ENCODE data around the gene UGT1A7.
"Not testable (repeated sequence)": the region's sequence is repeated elsewhere in the genome, so short reads cannot be mapped to it uniquely, and the experiment has no call there.

Gene UGT1A7

GRCh38 chr2:233684640-233685039 lies 2.9 kb downstream of the UGT1A7 start:
- DNase-seq: no peak

- DNase-seq: no peak
Observed at GRCh38 chr2:233686928-233687327, 5.2 kb downstream of the UGT1A7 start.

- no peak for DNase-seq
Observed at GRCh38 chr2:233688341-233688740, 6.6 kb downstream of the UGT1A7 start.

GRCh38 chr2:233689031-233689430 lies 7.3 kb downstream of the UGT1A7 start:
- no peak for DNase-seq

GRCh38 chr2:233689501-233689900 lies 7.8 kb downstream of the UGT1A7 start:
- DNase-seq: no peak

- DNase-seq: no peak
Observed at GRCh38 chr2:233690444-233690843, 8.7 kb downstream of the UGT1A7 start.

- DNase-seq: no peak
Observed at GRCh38 chr2:233691443-233692433, 10.0 kb downstream of the UGT1A7 start.

GRCh38 chr2:233692648-233693047 lies 10.9 kb downstream of the UGT1A7 start, which contains the start of gene UGT1A6:
Gene UGT1A6, plus strand, starts transcription at chr2:233692890. Its CDS starts 115 bp downstream, at chr2:233693005.
- DNase-seq: no peak

GRCh38 chr2:233693963-233694362 lies 12.3 kb downstream of the UGT1A7 start:
- DNase-seq: no peak

- DNase-seq: no peak
Observed at GRCh38 chr2:233698740-233699139, 17.0 kb downstream of the UGT1A7 start.

GRCh38 chr2:233699424-233700027 lies 17.8 kb downstream of the UGT1A7 start:
- no peak for DNase-seq

- peak; percentile 2 for DNase-seq
Observed at GRCh38 chr2:233700028-233700635, 18.4 kb downstream of the UGT1A7 start.

- DNase-seq: not testable (repeated sequence)
Observed at GRCh38 chr2:233700842-233701241, 19.1 kb downstream of the UGT1A7 start.

- no peak for DNase-seq
Observed at GRCh38 chr2:233702238-233702637, 20.5 kb downstream of the UGT1A7 start.

- no peak for DNase-seq
Observed at GRCh38 chr2:233705911-233706506, 24.3 kb downstream of the UGT1A7 start.

GRCh38 chr2:233706720-233707119 lies 25.0 kb downstream of the UGT1A7 start:
- DNase-seq: no peak

- DNase-seq: no peak
Observed at GRCh38 chr2:233707940-233708644, 26.4 kb downstream of the UGT1A7 start.

- DNase-seq: no peak
Observed at GRCh38 chr2:233708942-233709341, 27.2 kb downstream of the UGT1A7 start.

GRCh38 chr2:233711312-233712008 lies 29.8 kb downstream of the UGT1A7 start:
- DNase-seq: peak; percentile 71

- DNase-seq: no peak
Observed at GRCh38 chr2:233712611-233713261, 31.0 kb downstream of the UGT1A7 start, which contains the start of gene UGT1A5. Gene UGT1A5, plus strand, starts transcription at chr2:233712907. Its CDS starts 85 bp downstream, at chr2:233712992.

- DNase-seq: no peak
Observed at GRCh38 chr2:233713262-233713615, 31.5 kb downstream of the UGT1A7 start.
